ENCODE measurements around the gene RALGPS1. TPM values are rescaled to one million over a fixed set of nuclear protein-coding genes. Genes with fewer than 3 reads are reported as not detected.

Gene RALGPS1
- total and polyA plus RNA-seq, 2 of the 13 experiments (the other 11 are each of a cell fraction or from before 2014, with no cell fraction given): 3.7 to 6.5 TPM

GRCh38 chr9:127154390-127155191 lies 240.0 kb downstream of the RALGPS1 start:
- ATAC-seq (no peak), FAIRE-seq (no peak), DNase-seq (ENCODE audit: low spot score) (no peak)
- ChIA-PET CTCF (ENCODE audit: low intra/inter-chr PET ratio, low total read pairs) (no interaction called here), POLR2A (no interaction called here)
- no peaks in the 10 kb centered on the region for H3K36me3 ChIP-seq (replicated peaks in 1 of 2; ENCODE audit: control insufficient read depth in 1 of 2, insufficient read depth in 2 of 2, low read length in 2 of 2)
- no peak overlapping the region for H3K9ac ChIP-seq (ENCODE audit: insufficient read depth, low read depth, low read length)
- no peaks in the 10 kb centered on the region for H4K20me1 ChIP-seq (ENCODE audit: insufficient read depth, low read length)
- no peak overlapping the region for H3K27ac ChIP-seq (ENCODE audit: extremely low read length, insufficient read depth, low read length)
- intact Hi-C loops (cut with micrococcal nuclease; ENCODE audit: unreplicated experiment): no loop called here
- H3K27me3 ChIP-seq (ENCODE audit: control insufficient read depth in 1 of 2, insufficient read depth in 2 of 2, low read length in 2 of 2): no peaks in the 10 kb centered on the region
- no peak overlapping the region for H2AFZ ChIP-seq (ENCODE audit: low read length)
- H3K4me2 ChIP-seq (ENCODE audit: low read depth, low read length): no peak overlapping the region
- H3K9me3 ChIP-seq (ENCODE audit: low read length): no peaks in the 10 kb centered on the region
- TF ChIP-seq HNRNPK (IDR thresholded peaks at IDR 0.05; ENCODE audit: low read depth, low read length, poor library complexity, severe bottlenecking) (no peak), MIER2 (CRISPR knock-in tag; IDR thresholded peaks at IDR 0.05) (no peak), RELA (CRISPR knock-in tag; IDR thresholded peaks at IDR 0.05) (no peak), SNAPC5 (CRISPR knock-in tag; IDR thresholded peaks at IDR 0.05; ENCODE audit: borderline replicate concordance) (no peak), ZNF770 (CRISPR knock-in tag; IDR thresholded peaks at IDR 0.05) (no peak)
- in situ Hi-C loops (cut with HindIII; ENCODE audit: extremely low pct_ligation_motif_present, low pct_unique_long_range_greater_than_20kb): no loop called here
- 70% methylated on average over 13 of the region's 13 CpGs for WGBS (ENCODE audit: low lambda C conversion rate)
- no TSS peak for BruUV-seq (replicated peaks)
- no peak overlapping the region for H3K4me3 ChIP-seq (replicated peaks in 1 of 3; ENCODE audit: insufficient read depth in 1 of 3, low read depth in 2 of 3, low read length in 3 of 3)
- H3K4me1 ChIP-seq (ENCODE audit: insufficient read depth, low read length): peaks cover 9% of the 10 kb centered on the region
- H3K79me2 ChIP-seq (ENCODE audit: insufficient read depth, low read length): no peaks in the 10 kb centered on the region

All from HepG2 (cell line).